Measurements from ENCODE around the gene THSD1. TPM values are rescaled to one million over a fixed set of nuclear protein-coding genes. Genes with fewer than 3 reads are reported as not detected.
"Not testable (repeated sequence)": the region's sequence is repeated elsewhere in the genome, so short reads cannot be mapped to it uniquely, and the experiment has no call there.

The THSD1 gene
- total RNA-seq, 1 donor from 2014 or later, result 4.8 TPM

- Histone ChIP-seq H3K36me3 (ENCODE audit: control insufficient read depth, insufficient read depth, low read length) (no peaks in the 10 kb centered on the region), H3K4me3 (ENCODE audit: low read depth, low read length) (no peak overlapping the region), H3K27me3 (ENCODE audit: control insufficient read depth, insufficient read depth, low read length) (no peaks in the 10 kb centered on the region)
- DNase-seq (ENCODE audit: low read depth), result no peak
- TF ChIP-seq CTCF (IDR thresholded peaks at IDR 0.05; ENCODE audit: insufficient read depth, low read length, poor library complexity, severe bottlenecking), result no peak
These were observed 31.6 kb downstream of the THSD1 start for GRCh38 chr13:52374389-52374788.

- not testable (repeated sequence) for H3K36me3 ChIP-seq (ENCODE audit: control insufficient read depth, insufficient read depth, low read length); H3K4me3 ChIP-seq (ENCODE audit: low read depth, low read length); DNase-seq (ENCODE audit: low read depth); H3K27me3 ChIP-seq (ENCODE audit: control insufficient read depth, insufficient read depth, low read length)
These were observed 32.7 kb downstream of the THSD1 start for GRCh38 chr13:52373277-52373676.

DNA sequence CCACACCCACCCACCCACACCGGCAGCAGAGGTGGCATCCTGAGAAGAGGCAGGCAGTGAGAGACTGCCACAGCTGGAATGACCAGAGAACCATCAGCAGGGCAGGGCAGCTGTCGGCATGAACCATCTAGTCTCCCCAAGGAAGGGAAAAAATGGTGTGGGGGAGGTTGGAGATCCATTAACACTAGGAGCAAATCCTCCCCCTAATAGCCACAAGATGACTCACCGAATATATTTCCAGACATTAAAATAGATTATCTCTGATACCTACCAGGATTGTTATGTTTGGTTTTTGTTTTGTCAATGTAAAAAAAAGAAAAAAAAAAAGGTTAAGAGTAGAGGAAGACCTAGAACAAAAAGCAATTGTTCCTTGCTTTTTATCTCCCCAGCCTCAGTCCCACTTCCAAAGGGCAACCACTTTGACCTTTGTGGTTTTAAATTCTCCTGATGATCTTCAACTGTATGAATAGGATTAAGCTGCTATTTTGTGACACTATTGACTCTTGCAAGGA lies 34.2 kb downstream of the THSD1 start:
- no peak for TF ChIP-seq CTCF (IDR thresholded peaks at IDR 0.05; ENCODE audit: insufficient read depth, low read length, poor library complexity, severe bottlenecking)
- Histone ChIP-seq H3K36me3 (ENCODE audit: control insufficient read depth, insufficient read depth, low read length) (no peaks in the 10 kb centered on the region), H3K27me3 (ENCODE audit: control insufficient read depth, insufficient read depth, low read length) (no peaks in the 10 kb centered on the region), H3K4me3 (ENCODE audit: low read depth, low read length) (no peak overlapping the region)
- DNase-seq (ENCODE audit: low read depth), result peak; percentile 41

DNA sequence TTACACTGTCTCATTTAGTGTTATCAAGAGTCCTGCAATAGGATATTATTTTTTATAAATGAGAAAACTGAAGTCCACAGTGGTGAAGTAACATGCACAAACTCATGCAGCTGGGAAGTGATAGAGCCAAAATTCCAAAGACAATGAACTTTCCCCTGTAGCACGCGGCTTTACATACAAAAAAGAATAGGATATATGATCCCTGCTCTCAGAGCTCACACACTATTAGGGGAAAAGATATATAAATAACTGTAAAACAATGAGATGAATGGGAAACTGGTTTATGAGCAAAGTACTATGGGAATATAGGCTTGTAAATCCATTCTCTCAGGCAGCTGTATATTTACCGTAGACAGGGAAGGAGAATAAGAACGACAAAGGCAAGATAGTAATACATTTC lies 39.7 kb downstream of the THSD1 start:
- no peak overlapping the region for H3K4me3 ChIP-seq (ENCODE audit: low read depth, low read length)
- no peaks in the 10 kb centered on the region for H3K36me3 ChIP-seq (ENCODE audit: control insufficient read depth, insufficient read depth, low read length)
- DNase-seq (ENCODE audit: low read depth), result no peak
- H3K27me3 ChIP-seq (ENCODE audit: control insufficient read depth, insufficient read depth, low read length), result no peaks in the 10 kb centered on the region
- TF ChIP-seq CTCF (IDR thresholded peaks at IDR 0.05; ENCODE audit: insufficient read depth, low read length, poor library complexity, severe bottlenecking), result no peak

DNA sequence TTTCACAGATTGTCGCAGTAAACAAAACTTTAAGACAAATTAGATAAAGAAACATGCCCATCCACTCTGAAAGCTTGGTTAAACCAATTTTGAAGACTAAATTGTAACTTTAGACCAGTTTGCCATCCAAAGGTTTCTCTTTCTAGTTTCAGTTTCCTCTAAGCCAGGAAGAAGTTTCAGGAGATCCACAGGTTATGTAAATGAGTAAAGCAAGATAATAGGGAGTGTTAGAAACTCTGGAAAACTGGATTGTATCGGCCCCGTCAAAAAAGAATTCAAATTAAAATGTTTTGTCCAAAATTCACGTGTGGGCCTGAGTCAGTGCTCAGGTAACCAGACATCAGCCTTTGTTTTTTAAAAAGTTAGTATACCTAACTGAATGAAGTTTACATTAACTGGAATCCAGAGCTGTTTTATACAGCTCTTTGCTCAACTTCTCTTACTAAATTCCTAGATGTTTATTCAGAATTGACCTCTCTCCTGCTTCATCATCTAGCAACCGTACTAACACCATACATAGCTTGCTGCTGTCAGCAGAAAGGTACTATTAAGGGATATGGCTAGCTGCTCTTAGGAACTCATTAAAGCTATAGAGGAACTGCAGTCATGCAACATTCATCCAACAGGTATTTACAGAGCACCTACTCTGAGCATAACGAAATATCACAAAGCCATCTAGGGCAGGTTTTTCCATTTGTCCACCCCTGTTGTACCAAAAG lies 43.6 kb downstream of the THSD1 start:
- H3K27me3 ChIP-seq (ENCODE audit: control insufficient read depth, insufficient read depth, low read length); H3K4me3 ChIP-seq (ENCODE audit: low read depth, low read length); H3K36me3 ChIP-seq (ENCODE audit: control insufficient read depth, insufficient read depth, low read length); DNase-seq (ENCODE audit: low read depth): not testable (repeated sequence)

DNA sequence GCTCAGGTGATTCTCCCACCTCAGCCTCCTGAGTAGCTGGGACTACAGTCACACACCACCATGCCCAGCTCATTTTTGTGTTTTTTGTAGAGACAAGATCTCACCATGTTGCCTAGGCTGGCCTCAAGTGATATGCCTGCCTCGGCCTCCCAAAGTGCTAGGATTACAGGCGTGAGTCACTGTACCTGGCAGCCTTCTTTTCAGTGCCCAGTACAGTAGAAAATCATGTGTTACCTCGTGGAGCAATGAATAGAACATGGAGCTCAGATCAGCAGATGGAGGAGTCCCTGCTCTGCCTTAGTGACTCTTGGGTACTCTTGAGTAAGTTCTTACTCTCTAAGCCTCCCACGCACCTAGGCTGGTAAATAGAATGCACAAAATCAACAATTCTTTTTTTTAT lies 44.7 kb downstream of the THSD1 start:
- Histone ChIP-seq H3K4me3 (ENCODE audit: low read depth, low read length) (no peak overlapping the region), H3K36me3 (ENCODE audit: control insufficient read depth, insufficient read depth, low read length) (no peaks in the 10 kb centered on the region), H3K27me3 (ENCODE audit: control insufficient read depth, insufficient read depth, low read length) (no peaks in the 10 kb centered on the region)
- no peak for DNase-seq (ENCODE audit: low read depth)
- no peak for TF ChIP-seq CTCF (IDR thresholded peaks at IDR 0.05; ENCODE audit: insufficient read depth, low read length, poor library complexity, severe bottlenecking)

GRCh38 chr13:52359534-52359933 lies 46.4 kb downstream of the THSD1 start:
- no peaks in the 10 kb centered on the region for H3K27me3 ChIP-seq (ENCODE audit: control insufficient read depth, insufficient read depth, low read length)
- no peaks in the 10 kb centered on the region for H3K36me3 ChIP-seq (ENCODE audit: control insufficient read depth, insufficient read depth, low read length)
- TF ChIP-seq CTCF (IDR thresholded peaks at IDR 0.05; ENCODE audit: insufficient read depth, low read length, poor library complexity, severe bottlenecking), result no peak
- DNase-seq (ENCODE audit: low read depth), result no peak
- no peak overlapping the region for H3K4me3 ChIP-seq (ENCODE audit: low read depth, low read length)
